HepG2 (cell line): Measurements from ENCODE around the gene THADA. TPM values are rescaled to one million over a fixed set of nuclear protein-coding genes. Genes with fewer than 3 reads are reported as not detected.

ENCODE experiments used
- CBX1 ChIP-seq: IDR thresholded peaks from one replicate; pipeline ENCODE4 v1.6.1; 2016; ENCODE audit warnings: antibody characterized with exemption, low read depth
- EED ChIP-seq: sonication (generic); formaldehyde crosslinking; IDR thresholded peaks from 2 replicates; pipeline ENCODE4 v1.5.0; 2020; ENCODE audit warnings: mild to moderate bottlenecking, missing genetic modification reagents
- ERF ChIP-seq: IDR thresholded peaks from 2 replicates; pipeline ENCODE4 v1.6.1; 2018; ENCODE audit warnings: missing biosample characterization, missing genetic modification reagents
- ETV5 ChIP-seq: IDR thresholded peaks from 2 replicates; pipeline ENCODE4 v1.6.1; 2018; ENCODE audit warnings: missing biosample characterization, missing genetic modification reagents, inconsistent platforms, borderline replicate concordance
- GPN1 ChIP-seq: sonication (generic); formaldehyde crosslinking; IDR thresholded peaks from 2 replicates; pipeline ENCODE4 v1.5.1; 2020; ENCODE audit warnings: missing genetic modification reagents, borderline replicate concordance
- HES4 ChIP-seq: sonication (generic); formaldehyde crosslinking; IDR thresholded peaks from 2 replicates; pipeline ENCODE4 v1.9.0; 2021; ENCODE audit warnings: mild to moderate bottlenecking, missing genetic modification reagents, borderline replicate concordance
- HMGA1 ChIP-seq: sonication (generic); formaldehyde crosslinking; conservative IDR thresholded peaks from 2 replicates; pipeline ENCODE4 v1.4.0; 2020; ENCODE audit warnings: missing genetic modification reagents
- KDM5B ChIP-seq: sonication (generic); formaldehyde crosslinking; IDR thresholded peaks from 2 replicates; pipeline ENCODE4 v1.4.0; 2020; ENCODE audit warnings: missing genetic modification reagents, mild to moderate bottlenecking, borderline replicate concordance
- MLLT10 ChIP-seq: sonication (generic); formaldehyde crosslinking; IDR thresholded peaks from 2 replicates; pipeline ENCODE4 v1.4.0; 2020; ENCODE audit warnings: missing genetic modification reagents
- NCOR1 ChIP-seq: fragments of 200-600 bp; sonication (generic); IDR thresholded peaks from 2 replicates; pipeline ENCODE4 v1.7.0; 2017; ENCODE audit warnings: antibody characterized with exemption, low read length, borderline replicate concordance
- NFE2L2 ChIP-seq: fragments of 150-350 bp; IDR thresholded peaks from 2 replicates; pipeline ENCODE4 v1.6.1; 2014; ENCODE audit warnings: low read length
- NFRKB ChIP-seq: fragments of 450-650 bp; IDR thresholded peaks from 2 replicates; pipeline ENCODE4 v1.6.1; 2017
- PPARG ChIP-seq: conservative IDR thresholded peaks from 2 replicates; pipeline ENCODE4 v1.6.1; 2016; ENCODE audit warnings: missing biosample characterization, missing genetic modification reagents
- SALL1 ChIP-seq: sonication (generic); formaldehyde crosslinking; IDR thresholded peaks from 2 replicates; pipeline ENCODE4 v1.8.0; 2022; ENCODE audit warnings: mild to moderate bottlenecking, missing genetic modification reagents
- SALL2 ChIP-seq: sonication (generic); formaldehyde crosslinking; IDR thresholded peaks from 2 replicates; pipeline ENCODE4 v1.8.1; 2023; ENCODE audit warnings: mild to moderate bottlenecking, missing genetic modification reagents, inconsistent platforms
- SIX4 ChIP-seq: sonication (generic); formaldehyde crosslinking; IDR thresholded peaks from 2 replicates; pipeline ENCODE4 v1.4.0; 2020; ENCODE audit warnings: missing genetic modification reagents
- SMC3 ChIP-seq: IDR thresholded peaks from 2 replicates; pipeline ENCODE4 v1.6.1; 2011; ENCODE audit warnings: low read length, improper control_type of control experiment
- TEAD3 ChIP-seq: optimal IDR thresholded peaks from 2 replicates; pipeline ENCODE3; 2016; ENCODE audit warnings: borderline replicate concordance
- ZNF549 ChIP-seq: sonication (generic); formaldehyde crosslinking; IDR thresholded peaks from 2 replicates; pipeline ENCODE4 v1.5.0; 2020; ENCODE audit warnings: missing genetic modification reagents
- ZNF83 ChIP-seq: sonication (generic); formaldehyde crosslinking; IDR thresholded peaks from 2 replicates; pipeline ENCODE4 v1.4.0; 2020; ENCODE audit warnings: missing genetic modification reagents, mild to moderate bottlenecking, borderline replicate concordance
- ZSCAN5A ChIP-seq: sonication (generic); formaldehyde crosslinking; IDR thresholded peaks from 2 replicates; pipeline ENCODE4 v1.8.0; 2022; ENCODE audit warnings: mild to moderate bottlenecking, missing genetic modification reagents, borderline replicate concordance
- polyA plus RNA-seq, 8 experiments: library from polyadenylated mRNA; depleted of rRNA in 3 of 8; stranded (reverse) in 7 of 8; unstranded in 1 of 8; fragments of >200 nt; fragmentation: Illumina TruSeq in 4 of 8; extraction: Trizol in 4 of 8; gene quantifications; 2 replicates each; pipeline versions ENCODE4 v1.2.1 to v1.2.3, GENCODE V29; 2011 to 2016; ENCODE audit warnings: low read depth in 4 of 8, missing spikeins in 1 of 8, mixed read lengths in 1 of 8; ENCODE audit not compliant: insufficient read depth in 1 of 8
- total RNA-seq, 5 experiments: library from RNA; depleted of rRNA; stranded (reverse); fragments of >200 nt; fragmentation: Illumina TruSeq; extraction: Trizol; gene quantifications; 2 replicates each; pipeline ENCODE4 v1.2.3, GENCODE V29; 2016; ENCODE audit warnings: low read depth in 1 of 5

The THADA gene
- total and polyA plus RNA-seq, 2 of the 13 experiments (the other 11 are each of a cell fraction or from before 2014, with no cell fraction given): 12.7 to 21.7 TPM

- TF ChIP-seq HES4 (CRISPR knock-in tag) (no peak), HMGA1 (CRISPR knock-in tag) (no peak), ERF (CRISPR knock-in tag) (no peak), EED (CRISPR knock-in tag) (no peak), CBX1 (no peak), PPARG (no peak), ZSCAN5A (no peak), TEAD3 (peak; percentile 78), NFRKB (no peak), SALL2 (CRISPR knock-in tag) (no peak), NCOR1 (no peak), SMC3 (peak; percentile 51), ZNF83 (no peak), KDM5B (CRISPR knock-in tag) (no peak), GPN1 (CRISPR knock-in tag) (no peak), NFE2L2 (no peak), MLLT10 (CRISPR knock-in tag) (no peak), ETV5 (CRISPR knock-in tag) (no peak), SIX4 (CRISPR knock-in tag) (no peak), SALL1 (CRISPR knock-in tag) (no peak), ZNF549 (CRISPR knock-in tag) (no peak)
These were observed 18.6 kb downstream of the THADA start (continued) for GRCh38 chr2:43576981-43577892.
